Epithelial cell of proximal tubule (primary cell): ENCODE results near the gene GLI2. TPM values are rescaled to one million over a fixed set of nuclear protein-coding genes. Genes with fewer than 3 reads are reported as not detected.

ENCODE experiments used
- DNase-seq: peaks from one replicate; pipeline ENCODE4 v3.0.0-alpha.2; 2011; ENCODE audit warnings: low read depth
- H3K4me3 ChIP-seq: 2 replicates; pipeline ENCODE4 v1.5.1; 2011; ENCODE audit warnings: low read depth, mild to moderate bottlenecking, low read length
- CTCF ChIP-seq: conservative IDR thresholded peaks from 2 replicates; pipeline ENCODE4 v1.5.1; 2012; ENCODE audit warnings: low read depth, mild to moderate bottlenecking, low read length
- total RNA-seq: library from RNA; depleted of rRNA; stranded (reverse); fragments of >200 nt; gene quantifications from 2 replicates; pipeline ENCODE4 v1.2.3, GENCODE V29; 2015

Gene GLI2
- total RNA-seq, 1 donor from 2014 or later, result 4.0 TPM

- DNase-seq, result no peak
- no peak overlapping the region for H3K4me3 ChIP-seq
- TF ChIP-seq CTCF, result no peak
Observed at GRCh38 chr2:120693121-120693520, 42.5 kb upstream of the GLI2 start.

- no peak for DNase-seq
- no peak for TF ChIP-seq CTCF
- no peak overlapping the region for H3K4me3 ChIP-seq
Observed at GRCh38 chr2:120694034-120694433, 41.6 kb upstream of the GLI2 start.

GRCh38 chr2:120697471-120697870 lies 38.2 kb upstream of the GLI2 start:
- TF ChIP-seq CTCF, result no peak
- no peak overlapping the region for H3K4me3 ChIP-seq
- DNase-seq, result no peak

- H3K4me3 ChIP-seq, result no peak overlapping the region
- no peak for DNase-seq
- TF ChIP-seq CTCF, result no peak
Observed at GRCh38 chr2:120699292-120699691, 36.4 kb upstream of the GLI2 start.

DNA sequence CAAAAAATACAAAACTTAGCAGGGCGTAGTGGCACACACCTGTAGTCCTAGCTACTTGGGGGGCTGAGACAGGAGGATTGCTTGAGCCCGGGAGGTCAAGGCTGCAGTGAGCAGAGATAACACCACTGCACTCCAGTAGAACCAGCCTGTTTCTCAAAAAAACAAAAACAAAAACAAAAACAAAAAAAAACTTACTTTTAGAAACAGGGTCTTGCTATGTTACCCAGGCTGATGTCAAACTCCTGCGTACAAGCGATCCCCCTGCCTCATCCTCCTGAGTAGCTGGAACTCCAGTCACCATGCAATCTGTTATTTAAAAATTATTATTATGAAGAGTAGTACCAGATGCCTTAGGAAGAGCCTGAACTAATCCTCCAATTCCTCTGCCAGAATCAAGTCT lies 35.0 kb upstream of the GLI2 start:
- TF ChIP-seq CTCF, result no peak
- no peak overlapping the region for H3K4me3 ChIP-seq
- no peak for DNase-seq

GRCh38 chr2:120701096-120701495 lies 34.6 kb upstream of the GLI2 start:
- no peak for DNase-seq
- TF ChIP-seq CTCF, result no peak

GRCh38 chr2:120701499-120701898 lies 34.2 kb upstream of the GLI2 start:
- TF ChIP-seq CTCF, result no peak

More at GRCh38 chr2:120701096-120701495, 34.6 kb upstream of the GLI2 start:
- H3K4me3 ChIP-seq, result no peak overlapping the region

More at GRCh38 chr2:120701499-120701898, 34.2 kb upstream of the GLI2 start:
- no peak overlapping the region for H3K4me3 ChIP-seq
- DNase-seq, result no peak
